ENCODE results near the gene CRTAP.
"Not testable (repeated sequence)": the region's sequence is repeated elsewhere in the genome, so short reads cannot be mapped to it uniquely, and the experiment has no call there.

Gene CRTAP

GRCh38 chr3:33113772-33114621 is at the start of gene CRTAP:
Gene CRTAP, plus strand, starts transcription at chr3:33114014. Its CDS starts 64 bp downstream, at chr3:33114078.
- peak; percentile 38 for DNase-seq

- DNase-seq: no peak
Measured at GRCh38 chr3:33064929-33065328, 48.9 kb upstream of the CRTAP start.

- DNase-seq: no peak
Measured at GRCh38 chr3:33067484-33067883, 46.3 kb upstream of the CRTAP start.

- not testable (repeated sequence) for DNase-seq
Measured at GRCh38 chr3:33069862-33070261, 44.0 kb upstream of the CRTAP start.

- DNase-seq: no peak
Measured at GRCh38 chr3:33071181-33071580, 42.6 kb upstream of the CRTAP start.

GRCh38 chr3:33071946-33072345 is 41.9 kb upstream of the CRTAP start:
- no peak for DNase-seq

- DNase-seq: no peak
Measured at GRCh38 chr3:33074217-33075067, 39.4 kb upstream of the CRTAP start.

GRCh38 chr3:33075995-33076394 is 37.8 kb upstream of the CRTAP start:
- DNase-seq: no peak

- no peak for DNase-seq
Measured at GRCh38 chr3:33076952-33077351, 36.9 kb upstream of the CRTAP start.

GRCh38 chr3:33077976-33078375 is 35.8 kb upstream of the CRTAP start:
- DNase-seq: no peak

- not testable (repeated sequence) for DNase-seq
Measured at GRCh38 chr3:33079813-33080212, 34.0 kb upstream of the CRTAP start.

GRCh38 chr3:33081812-33082211 is 32.0 kb upstream of the CRTAP start:
- no peak for DNase-seq

- no peak for DNase-seq
Measured at GRCh38 chr3:33083958-33084357, 29.9 kb upstream of the CRTAP start.

GRCh38 chr3:33088691-33089090 is 25.1 kb upstream of the CRTAP start:
- no peak for DNase-seq

- DNase-seq: no peak
Measured at GRCh38 chr3:33089515-33089914, 24.3 kb upstream of the CRTAP start.

- no peak for DNase-seq
Measured at GRCh38 chr3:33091746-33092145, 22.1 kb upstream of the CRTAP start.

GRCh38 chr3:33092496-33093254 is 21.1 kb upstream of the CRTAP start:
- DNase-seq: no peak

GRCh38 chr3:33093847-33094246 is 20.0 kb upstream of the CRTAP start:
- DNase-seq: no peak

GRCh38 chr3:33095436-33095835 is 18.4 kb upstream of the CRTAP start:
- no peak for DNase-seq

GRCh38 chr3:33096093-33096868 is 17.5 kb upstream of the CRTAP start:
- peak; percentile 3 for DNase-seq

GRCh38 chr3:33099109-33099645 is 14.6 kb upstream of the CRTAP start:
- DNase-seq: no peak

GRCh38 chr3:33099701-33100100 is 14.1 kb upstream of the CRTAP start:
- no peak for DNase-seq

All from DMS79 treated with DMSO at 0.1 percent for 48 hours (cell line).